SK-N-SH (cell line): Measurements from ENCODE around the gene EPB41L1. TPM values are rescaled to one million over a fixed set of nuclear protein-coding genes. Genes with fewer than 3 reads are reported as not detected.
A peak's percentile ranks its signal among the peaks of the same experiment; 100 is the strongest.

ENCODE experiments used
- CTCF ChIA-PET: fragments of 300-600, 350-600 bp; formaldehyde crosslinking; extraction: SDS; loops from one replicate; lab custom pipeline; 2021; lab: Yijun Ruan, JAX
- POLR2A ChIA-PET: fragments of 350-600 bp; sonication (Branson Sonifier 250); formaldehyde crosslinking; extraction: SDS; loops from one replicate; lab custom pipeline; 2020; ENCODE audit warnings: antibody characterized with exemption, inconsistent platforms; lab: Yijun Ruan, JAX
- DNase-seq: peaks from one replicate; pipeline ENCODE4 v3.0.0; 2012
- H2AFZ ChIP-seq: fragments of 200-600 bp; sonication (generic); 2 replicates; pipeline ENCODE4 v1.8.1; 2016; ENCODE audit warnings: antibody characterized with exemption, mild to moderate bottlenecking, low read depth
- H3F3A ChIP-seq: fragments of 200-600 bp; sonication (generic); replicated peaks from 2 replicates; pipeline ENCODE3; 2016; ENCODE audit warnings: antibody characterized with exemption, mild to moderate bottlenecking; ENCODE audit not compliant: insufficient read depth
- H3K27ac ChIP-seq, 2 experiments: fragments of 200-500 bp in 1 of 2; fragments of 200-600 bp in 1 of 2; sonication (Bioruptor generic) in 1 of 2; sonication (generic), shearing (Covaris generic) in 1 of 2; 2 replicates each; pipeline versions ENCODE4 v1.5.1 to v1.6.1; 2014 to 2016; ENCODE audit warnings: low read depth in 2 of 2, inconsistent platforms in 1 of 2, low read length in 1 of 2, mild to moderate bottlenecking in 1 of 2, mixed read lengths in 1 of 2
- H3K27me3 ChIP-seq: fragments of 200-600 bp; sonication (generic), shearing (Covaris generic); 2 replicates; pipeline ENCODE4 v1.6.1; 2016; ENCODE audit warnings: mixed run types; ENCODE audit not compliant: insufficient read depth
- H3K36me3 ChIP-seq, 2 experiments: fragments of 200-500 bp in 1 of 2; fragments of 200-600 bp in 1 of 2; sonication (Bioruptor generic) in 1 of 2; sonication (generic) in 1 of 2; replicated peaks in 1 of 2; 2 replicates each; pipeline versions ENCODE3 to v1.5.1; 2014 to 2016; ENCODE audit warnings: low read length in 1 of 2, mild to moderate bottlenecking in 1 of 2; ENCODE audit not compliant: insufficient read depth in 2 of 2, control insufficient read depth in 1 of 2
- H3K4me1 ChIP-seq, 2 experiments: fragments of 200-500 bp in 1 of 2; fragments of 200-600 bp in 1 of 2; sonication (Bioruptor generic) in 1 of 2; sonication (generic), shearing (Covaris generic) in 1 of 2; 2 replicates each; pipeline versions ENCODE4 v1.5.1 to v1.6.1; 2014 to 2016; ENCODE audit warnings: low read depth in 1 of 2, low read length in 1 of 2, mixed run types in 1 of 2; ENCODE audit not compliant: insufficient read depth in 2 of 2, control insufficient read depth in 1 of 2
- H3K4me2 ChIP-seq: fragments of 200-600 bp; sonication (generic), shearing (Covaris generic); 2 replicates; pipeline ENCODE4 v1.6.1; 2017; ENCODE audit warnings: mixed run types
- H3K4me3 ChIP-seq, 2 experiments: fragments of 200-500 bp in 1 of 2; fragments of 200-600 bp in 1 of 2; sonication (Bioruptor generic) in 1 of 2; sonication (generic), shearing (Covaris generic) in 1 of 2; 2 replicates each; pipeline versions ENCODE4 v1.5.1 to v1.8.1; 2014 to 2016; ENCODE audit warnings: low read depth in 2 of 2, inconsistent platforms in 1 of 2, low read length in 1 of 2, mild to moderate bottlenecking in 1 of 2, mixed read lengths in 1 of 2, moderate library complexity in 1 of 2
- H3K79me2 ChIP-seq: fragments of 200-600 bp; sonication (generic); 2 replicates; pipeline ENCODE4 v1.8.1; 2017; ENCODE audit warnings: mild to moderate bottlenecking; ENCODE audit not compliant: insufficient read depth
- H3K9ac ChIP-seq: fragments of 200-600 bp; sonication (generic); 2 replicates; pipeline ENCODE4 v1.6.1; 2017; ENCODE audit warnings: mixed run types
- H3K9me2 ChIP-seq: fragments of 200-600 bp; sonication (generic); 2 replicates; pipeline ENCODE4 v1.6.1; 2017; ENCODE audit warnings: mixed run types
- H3K9me3 ChIP-seq: fragments of 200-600 bp; sonication (generic); 2 replicates; pipeline ENCODE4 v1.6.1; 2017; ENCODE audit warnings: mixed run types, mild to moderate bottlenecking, moderate library complexity
- H4K20me1 ChIP-seq: fragments of 200-600 bp; sonication (generic); 2 replicates; pipeline ENCODE4 v1.6.1; 2017; ENCODE audit warnings: mild to moderate bottlenecking, mixed run types; ENCODE audit not compliant: insufficient read depth
- CTCF ChIP-seq: fragments of 200-600 bp; sonication (generic); IDR thresholded peaks from 2 replicates; pipeline ENCODE4 v1.6.1; 2017; ENCODE audit warnings: antibody characterized with exemption, mild to moderate bottlenecking, moderate library complexity
- EP300 ChIP-seq, 2 experiments: IDR thresholded peaks; 2 replicates each; pipeline versions ENCODE4 v1.4.0 to v1.6.1; 2012; ENCODE audit warnings: borderline replicate concordance in 1 of 2, low read depth in 1 of 2, low read length in 1 of 2
- EZH2phosphoT487 ChIP-seq: fragments of 200-600 bp; sonication (generic); IDR thresholded peaks from 2 replicates; pipeline ENCODE4 v1.6.1; 2017; ENCODE audit warnings: low read depth, mixed run types, mild to moderate bottlenecking, antibody characterized with exemption, moderate library complexity, borderline replicate concordance
- FOSL2 ChIP-seq: IDR thresholded peaks from 2 replicates; pipeline ENCODE4 v1.4.0; 2012; ENCODE audit warnings: low read depth, mild to moderate bottlenecking, moderate library complexity, borderline replicate concordance
- FOXJ3 ChIP-seq: sonication (generic); formaldehyde crosslinking; IDR thresholded peaks from 2 replicates; pipeline ENCODE4 v1.5.1; 2020; ENCODE audit warnings: mild to moderate bottlenecking, missing genetic modification reagents
- GABPA ChIP-seq: IDR thresholded peaks from 2 replicates; pipeline ENCODE4 v1.4.0; 2012; ENCODE audit warnings: low read depth, mild to moderate bottlenecking
- GATA2 ChIP-seq: sonication (generic); formaldehyde crosslinking; IDR thresholded peaks from 2 replicates; pipeline ENCODE4 v1.5.0; 2020; ENCODE audit warnings: mild to moderate bottlenecking, missing genetic modification reagents
- JUND ChIP-seq: IDR thresholded peaks from 2 replicates; pipeline ENCODE4 v1.4.0; 2012
- MAX ChIP-seq: IDR thresholded peaks from 2 replicates; pipeline ENCODE4 v1.4.0; 2012; ENCODE audit warnings: low read depth
- MEF2A ChIP-seq: IDR thresholded peaks from 2 replicates; pipeline ENCODE4 v1.4.0; 2012; ENCODE audit warnings: low read depth, borderline replicate concordance
- MXI1 ChIP-seq: IDR thresholded peaks from 2 replicates; pipeline ENCODE4 v1.6.1; 2012; ENCODE audit warnings: mild to moderate bottlenecking, low read depth, low read length, improper control_type of control experiment
- NRF1 ChIP-seq: IDR thresholded peaks from 2 replicates; pipeline ENCODE4 v1.6.1; 2012; ENCODE audit warnings: low read depth, mild to moderate bottlenecking, low read length
- POLR2AphosphoS5 ChIP-seq: IDR thresholded peaks from 2 replicates; pipeline ENCODE4 v1.6.1; 2012; ENCODE audit warnings: low read depth, low read length
- RAD21 ChIP-seq: IDR thresholded peaks from 2 replicates; pipeline ENCODE4 v1.6.1; 2012; ENCODE audit warnings: mild to moderate bottlenecking, low read length
- RFX5 ChIP-seq: IDR thresholded peaks from 2 replicates; pipeline ENCODE4 v1.6.1; 2012; ENCODE audit warnings: mild to moderate bottlenecking, improper control_type of control experiment, low read length
- SMC3 ChIP-seq: IDR thresholded peaks from 2 replicates; pipeline ENCODE4 v1.6.1; 2012; ENCODE audit warnings: low read depth, low read length, improper control_type of control experiment
- TAF1 ChIP-seq: IDR thresholded peaks from 2 replicates; pipeline ENCODE4 v1.6.1; 2012; ENCODE audit warnings: low read depth, mild to moderate bottlenecking, low read length, moderate library complexity, borderline replicate concordance
- TCF12 ChIP-seq: IDR thresholded peaks from 2 replicates; pipeline ENCODE4 v1.4.0; 2012
- WGBS: methylation state at CpG from one replicate; pipeline ENCODE4 v1.1.6; 2017; ENCODE audit warnings: low lambda C conversion rate; 5-methylcytosine and 5-hydroxymethylcytosine counted together
- polyA plus RNA-seq, 3 experiments: library from polyadenylated mRNA; depleted of rRNA; stranded (reverse); fragments of >200 nt; gene quantifications; 2 replicates each; pipeline ENCODE4 v1.2.3, GENCODE V29; 2012

Gene EPB41L1
- polyA plus RNA-seq, 1 of the 3 experiments (the other 2 are of a cell fraction) = 26.1 TPM

- CTCF ChIA-PET = interaction anchor here (0.5 to 16.0 kb wide), 81 partner anchors 10 to 706 kb away, joined by 3 to 219 read pairs (median 4); partner anchors contain the start of genes AAR2, EPB41L1, RAB5IF and SCAND1
- peak; percentile 79 for TF ChIP-seq RAD21
- TF ChIP-seq SMC3 = peak; percentile 87
- TF ChIP-seq CTCF = peak; percentile 98
- no peak for TF ChIP-seq MXI1
- POLR2A ChIA-PET = interaction anchor here (0.6 to 1.3 kb wide), 3 partner anchors 33 to 250 kb away, joined by 3 to 4 read pairs (median 3); partner anchors contain the start of gene AAR2
Observed at GRCh38 chr20:36202891-36203338, 48.4 kb downstream of the EPB41L1 start.

GRCh38 chr20:36203861-36204260 lies 49.3 kb downstream of the EPB41L1 start:
- CTCF ChIA-PET = interaction anchor here (0.7 to 16.0 kb wide), 16 partner anchors 9 to 239 kb away, joined by 3 to 219 read pairs (median 4); partner anchors contain the start of gene EPB41L1

More at GRCh38 chr20:36202891-36203338, 48.4 kb downstream of the EPB41L1 start:
- Histone ChIP-seq H2AFZ (0 out of 2 replicates have a peak overlapping the region, but pooled peaks have one; percentile 35), H3K9me2 (no peaks in the 10 kb centered on the region), H3K4me2 (no peak overlapping the region), H3K9me3 (no peaks in the 10 kb centered on the region), H3K27me3 (no peaks in the 10 kb centered on the region), H3K36me3 (peaks cover 0 to 18% of the 10 kb centered on the region in 2 experiments), H4K20me1 (no peaks in the 10 kb centered on the region), H3K79me2 (no peaks in the 10 kb centered on the region), H3F3A (peaks cover 7% of the 10 kb centered on the region), H3K4me1 (peaks cover 0 to 19% of the 10 kb centered on the region in 2 experiments; a peak in 2 of 4 replicates), H3K9ac (no peak overlapping the region), H3K27ac (no peak overlapping the region), H3K4me3 (peak overlapping the region in 1 of 2 experiments; percentile 19; a peak in 1 of 4 replicates)
- WGBS = 35% methylated on average over 12 of the region's 18 CpGs
- peak; percentile 89 for DNase-seq

GRCh38 chr20:36205026-36205425 lies 50.5 kb downstream of the EPB41L1 start:
- Histone ChIP-seq H3K4me1 (peaks cover 0 to 5% of the 10 kb centered on the region in 2 experiments; a peak in 1 of 4 replicates), H3K9me3 (no peaks in the 10 kb centered on the region), H3K9ac (no peak overlapping the region), H3K4me3 (no peak overlapping the region), H3K9me2 (no peaks in the 10 kb centered on the region), H3F3A (no peaks in the 10 kb centered on the region), H3K27me3 (no peaks in the 10 kb centered on the region), H3K4me2 (no peak overlapping the region), H3K36me3 (peaks cover 0 to 18% of the 10 kb centered on the region in 2 experiments), H2AFZ (no peak overlapping the region), H3K79me2 (no peaks in the 10 kb centered on the region), H4K20me1 (no peaks in the 10 kb centered on the region), H3K27ac (no peak overlapping the region)
- 88% methylated on average over 3 of the region's 3 CpGs for WGBS
- CTCF ChIA-PET = interaction anchor here (0.7 to 16.0 kb wide), 2 partner anchors 233 to 484 kb away, joined by 3 to 219 read pairs; no protein-coding TSS in a partner anchor
- POLR2A ChIA-PET = no interaction called here
- no peak for DNase-seq
- TF ChIP-seq NRF1 (no peak), FOSL2 (no peak), TCF12 (no peak), EZH2phosphoT487 (no peak), GABPA (no peak), MAX (no peak), RFX5 (no peak), GATA2 (no peak), SMC3 (no peak), POLR2AphosphoS5 (no peak), JUND (no peak), MEF2A (no peak), EP300 (IDR thresholded peaks at IDR 0.05; ENCODE audit: borderline replicate concordance in 1 of 2, low read depth in 1 of 2, low read length in 1 of 2) (no peak), FOXJ3 (CRISPR knock-in tag) (no peak)

More at GRCh38 chr20:36203861-36204260, 49.3 kb downstream of the EPB41L1 start:
- DNase-seq = no peak
- Histone ChIP-seq H3K4me1 (peaks cover 0 to 13% of the 10 kb centered on the region in 2 experiments; a peak in 1 of 4 replicates), H3K79me2 (no peaks in the 10 kb centered on the region), H3F3A (peaks cover 7% of the 10 kb centered on the region), H3K4me3 (no peak overlapping the region), H3K27ac (no peak overlapping the region), H3K9me3 (no peaks in the 10 kb centered on the region), H3K9ac (no peak overlapping the region), H3K9me2 (no peaks in the 10 kb centered on the region), H3K4me2 (no peak overlapping the region), H3K36me3 (peaks cover 0 to 17% of the 10 kb centered on the region in 2 experiments), H2AFZ (no peak overlapping the region), H4K20me1 (no peaks in the 10 kb centered on the region), H3K27me3 (no peaks in the 10 kb centered on the region)
- no peak for TF ChIP-seq TAF1
- WGBS = 100% methylated on average over 1 of the region's 3 CpGs
- POLR2A ChIA-PET = interaction anchor here (1.3 kb wide), 1 partner anchor 32 kb away, joined by 4 read pairs; the partner anchor contains the start of gene AAR2
